Parathyroid adenoma (tissue), 2 donors: ENCODE results near the gene NOC4L.

Source experiments
- H2AFZ ChIP-seq: fragments of 300-600 bp; sonication (generic); one replicate; pipeline ENCODE4 v1.7.0; 2017; ENCODE audit warnings: antibody characterized with exemption, mild to moderate bottlenecking
- H3K27ac ChIP-seq: fragments of 300-600 bp; sonication (generic); one replicate; pipeline ENCODE4 v1.7.0; 2017
- H3K27me3 ChIP-seq: fragments of 300-600 bp; sonication (generic); one replicate; pipeline ENCODE4 v1.7.0; 2017; ENCODE audit warnings: low read length; ENCODE audit not compliant: control insufficient read depth, insufficient read depth
- H3K36me3 ChIP-seq: fragments of 300-600 bp; sonication (generic); one replicate; pipeline ENCODE4 v1.7.0; 2017; ENCODE audit warnings: low read length; ENCODE audit not compliant: control insufficient read depth, insufficient read depth
- H3K4me1 ChIP-seq: fragments of 300-600 bp; sonication (generic); one replicate; pipeline ENCODE4 v1.7.0; 2017; ENCODE audit warnings: control low read depth
- H3K4me2 ChIP-seq: fragments of 300-600 bp; sonication (generic); one replicate; pipeline ENCODE4 v1.7.0; 2017; ENCODE audit warnings: low read length
- H3K4me3 ChIP-seq: fragments of 300-600 bp; sonication (generic); one replicate; pipeline ENCODE4 v1.7.0; 2017; ENCODE audit warnings: low read depth, low read length
- H3K79me2 ChIP-seq: fragments of 300-600 bp; sonication (generic); one replicate; pipeline ENCODE4 v1.7.0; 2017; ENCODE audit warnings: control low read depth
- H3K9ac ChIP-seq: fragments of 300-600 bp; sonication (generic); one replicate; pipeline ENCODE4 v1.7.0; 2017; ENCODE audit warnings: mild to moderate bottlenecking
- H3K9me3 ChIP-seq: fragments of 300-600 bp; sonication (generic); one replicate; pipeline ENCODE4 v1.7.0; 2017; ENCODE audit warnings: low read length; ENCODE audit not compliant: control insufficient read depth
- CTCF ChIP-seq: fragments of 300-600 bp; sonication (generic); IDR thresholded peaks from one replicate; pipeline ENCODE4 v1.7.0; 2017; ENCODE audit warnings: antibody characterized with exemption, mild to moderate bottlenecking
- donor health status: primary hyperparathyroidism.

The NOC4L gene

GRCh38 chr12:132186208-132186856 is 42.1 kb downstream of the NOC4L start:
- H3K79me2 ChIP-seq: no peaks in the 10 kb centered on the region
- H3K36me3 ChIP-seq: no peaks in the 10 kb centered on the region
- H2AFZ ChIP-seq: no peak overlapping the region
- no peaks in the 10 kb centered on the region for H3K27me3 ChIP-seq
- H3K4me2 ChIP-seq: no peak overlapping the region
- TF ChIP-seq CTCF: no peak
- no peaks in the 10 kb centered on the region for H3K9me3 ChIP-seq
- H3K4me1 ChIP-seq: peaks cover 7% of the 10 kb centered on the region
- no peak overlapping the region for H3K4me3 ChIP-seq
- H3K27ac ChIP-seq: no peak overlapping the region
- H3K9ac ChIP-seq: no peak overlapping the region

GRCh38 chr12:132186857-132187620 is 42.8 kb downstream of the NOC4L start:
- Histone ChIP-seq H3K27ac (no peak overlapping the region), H3K4me1 (peaks cover 7% of the 10 kb centered on the region), H3K79me2 (no peaks in the 10 kb centered on the region), H3K4me3 (no peak overlapping the region), H3K9me3 (no peaks in the 10 kb centered on the region), H3K36me3 (no peaks in the 10 kb centered on the region), H2AFZ (no peak overlapping the region), H3K9ac (no peak overlapping the region), H3K27me3 (no peaks in the 10 kb centered on the region), H3K4me2 (no peak overlapping the region)
- no peak for TF ChIP-seq CTCF

GRCh38 chr12:132187646-132188450 is 43.6 kb downstream of the NOC4L start:
- H3K9me3 ChIP-seq: no peaks in the 10 kb centered on the region
- no peak overlapping the region for H3K4me3 ChIP-seq
- no peak overlapping the region for H3K9ac ChIP-seq
- peaks cover 7% of the 10 kb centered on the region for H3K4me1 ChIP-seq
- no peaks in the 10 kb centered on the region for H3K79me2 ChIP-seq
- no peak overlapping the region for H3K4me2 ChIP-seq
- no peak overlapping the region for H2AFZ ChIP-seq
- H3K27ac ChIP-seq: no peak overlapping the region
- H3K36me3 ChIP-seq: no peaks in the 10 kb centered on the region
- no peaks in the 10 kb centered on the region for H3K27me3 ChIP-seq
- TF ChIP-seq CTCF: no peak

GRCh38 chr12:132188451-132188901 is 44.2 kb downstream of the NOC4L start:
- Histone ChIP-seq H3K27me3 (no peaks in the 10 kb centered on the region), H3K27ac (no peak overlapping the region)

More at GRCh38 chr12:132188451-132188901, 44.2 kb downstream of the NOC4L start:
- Histone ChIP-seq H3K79me2 (no peaks in the 10 kb centered on the region), H3K9ac (no peak overlapping the region), H2AFZ (no peak overlapping the region), H3K4me2 (no peak overlapping the region), H3K9me3 (no peaks in the 10 kb centered on the region), H3K36me3 (no peaks in the 10 kb centered on the region), H3K4me3 (no peak overlapping the region), H3K4me1 (peaks cover 7% of the 10 kb centered on the region)
- no peak for TF ChIP-seq CTCF
